Measurements from ENCODE around the gene ARL13B. TPM values are rescaled to one million over a fixed set of nuclear protein-coding genes. Genes with fewer than 3 reads are reported as not detected.

The ARL13B gene
- total and polyA plus RNA-seq, 2 of the 13 experiments (the other 11 are each of a cell fraction or from before 2014, with no cell fraction given), result 2.2 to 9.6 TPM

DNA sequence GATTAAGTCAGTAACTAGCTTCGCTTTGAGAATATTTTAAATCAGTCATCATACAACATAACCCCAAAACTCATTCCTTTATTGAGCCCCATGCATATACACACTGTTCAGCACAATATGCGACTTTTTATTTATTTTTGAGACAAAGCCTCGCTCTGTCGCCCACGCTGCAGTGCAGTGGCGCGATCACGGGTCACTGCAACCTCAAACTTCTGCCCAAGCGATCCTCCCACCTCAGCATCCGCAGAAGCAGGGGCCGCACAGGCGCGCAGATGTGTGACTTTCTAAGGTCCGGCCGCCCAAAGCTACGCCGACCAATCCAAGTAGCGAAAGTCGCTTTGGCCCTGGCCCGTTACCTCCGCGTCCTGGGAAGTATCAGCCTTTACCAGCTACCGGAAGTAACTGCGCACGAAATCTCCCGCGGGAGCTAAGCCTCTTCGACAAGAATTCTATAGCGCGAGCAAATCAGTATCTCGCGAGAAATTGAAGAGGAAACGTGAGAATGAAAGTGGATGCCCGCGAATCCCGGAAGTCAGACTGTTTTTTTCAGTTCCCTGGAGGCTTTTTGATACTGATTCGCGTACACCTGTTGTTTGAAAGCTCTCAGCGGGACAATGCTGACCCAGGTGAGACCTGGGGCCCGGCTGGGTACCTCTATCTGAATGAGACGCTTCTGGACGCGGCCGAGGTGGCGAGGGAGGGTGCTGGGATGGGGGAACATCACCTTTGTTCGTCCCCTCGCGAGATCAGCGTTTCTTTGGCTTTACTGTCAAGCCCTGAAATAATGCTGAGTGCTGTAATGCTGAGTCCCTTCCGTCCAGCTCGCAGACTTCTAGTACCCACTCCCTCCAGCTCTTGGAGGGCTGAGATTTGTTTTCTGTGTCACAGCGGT is 82.8 kb downstream of the ARL13B start, which contains the start of the genes DHFR2 and NSUN3 (continued):
- TF ChIP-seq SMAD9 (CRISPR knock-in tag; IDR thresholded peaks at IDR 0.05) (no peak), STAG1 (CRISPR knock-in tag; IDR thresholded peaks at IDR 0.05) (no peak), ATF6 (CRISPR knock-in tag; conservative IDR thresholded peaks at IDR 0.05) (no peak), SATB2 (CRISPR knock-in tag; IDR thresholded peaks at IDR 0.05) (no peak), SOX13 (IDR thresholded peaks at IDR 0.05) (no peak), SOX13 (CRISPR knock-in tag; conservative IDR thresholded peaks at IDR 0.05 in 1 of 2, IDR thresholded peaks at IDR 0.05 in 1 of 2) (peak in 1 of 2 experiments; percentile 26; a peak in 1 of 4 replicates), ERF (CRISPR knock-in tag; IDR thresholded peaks at IDR 0.05) (no peak), HOXA3 (CRISPR knock-in tag; IDR thresholded peaks at IDR 0.05) (peak; percentile 78), ZNF556 (CRISPR knock-in tag; IDR thresholded peaks at IDR 0.05; ENCODE audit: borderline replicate concordance) (no peak), ZBTB44 (CRISPR knock-in tag; IDR thresholded peaks at IDR 0.05) (no peak), TAF1 (CRISPR knock-in tag; IDR thresholded peaks at IDR 0.05) (peak; percentile 79), CREB1 (IDR thresholded peaks at IDR 0.05) (0 out of 2 replicates have a peak, but pooled peaks have one; percentile 30), CREB1 (CRISPR knock-in tag; IDR thresholded peaks at IDR 0.05) (peak; percentile 85), REPIN1 (CRISPR knock-in tag; IDR thresholded peaks at IDR 0.05; ENCODE audit: borderline replicate concordance, low read depth) (peak; percentile 35; the same call in 1 of the 2 replicates), CENPT (CRISPR knock-in tag; IDR thresholded peaks at IDR 0.05; ENCODE audit: low read depth) (no peak), HMGA1 (CRISPR knock-in tag; conservative IDR thresholded peaks at IDR 0.05) (no peak), RNF2 (conservative IDR thresholded peaks at IDR 0.05; ENCODE audit: low read depth) (no peak), ZNF724P (CRISPR knock-in tag; IDR thresholded peaks at IDR 0.05; ENCODE audit: borderline replicate concordance) (no peak), ARNTL (CRISPR knock-in tag; IDR thresholded peaks at IDR 0.05) (peak; percentile 52; the same call in 1 of the 2 replicates), NR1H2 (CRISPR knock-in tag; IDR thresholded peaks at IDR 0.05; ENCODE audit: borderline replicate concordance, low read depth) (no peak), RBFOX2 (IDR thresholded peaks at IDR 0.05; ENCODE audit: low read depth, low read length) (peak; percentile 72), NFRKB (IDR thresholded peaks at IDR 0.05) (no peak)
- TF ChIP-seq, protein P1, sequence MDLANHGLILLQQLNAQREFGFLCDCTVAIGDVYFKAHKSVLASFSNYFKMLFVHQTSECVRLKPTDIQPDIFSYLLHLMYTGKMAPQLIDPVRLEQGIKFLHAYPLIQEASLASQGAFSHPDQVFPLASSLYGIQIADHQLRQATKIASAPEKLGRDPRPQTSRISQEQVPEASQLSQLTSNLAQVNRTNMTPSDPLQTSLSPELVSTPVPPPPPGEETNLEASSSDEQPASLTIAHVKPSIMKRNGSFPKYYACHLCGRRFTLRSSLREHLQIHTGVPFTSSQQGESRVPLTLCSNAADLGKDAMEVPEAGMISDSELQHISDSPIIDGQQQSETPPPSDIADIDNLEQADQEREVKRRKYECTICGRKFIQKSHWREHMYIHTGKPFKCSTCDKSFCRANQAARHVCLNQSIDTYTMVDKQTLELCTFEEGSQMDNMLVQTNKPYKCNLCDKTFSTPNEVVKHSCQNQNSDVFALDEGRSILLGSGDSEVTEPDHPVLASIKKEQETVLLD (CRISPR knock-in tag; IDR thresholded peaks at IDR 0.05; ENCODE audit: low read depth), result no peak
- TF ChIP-seq, protein P2, sequence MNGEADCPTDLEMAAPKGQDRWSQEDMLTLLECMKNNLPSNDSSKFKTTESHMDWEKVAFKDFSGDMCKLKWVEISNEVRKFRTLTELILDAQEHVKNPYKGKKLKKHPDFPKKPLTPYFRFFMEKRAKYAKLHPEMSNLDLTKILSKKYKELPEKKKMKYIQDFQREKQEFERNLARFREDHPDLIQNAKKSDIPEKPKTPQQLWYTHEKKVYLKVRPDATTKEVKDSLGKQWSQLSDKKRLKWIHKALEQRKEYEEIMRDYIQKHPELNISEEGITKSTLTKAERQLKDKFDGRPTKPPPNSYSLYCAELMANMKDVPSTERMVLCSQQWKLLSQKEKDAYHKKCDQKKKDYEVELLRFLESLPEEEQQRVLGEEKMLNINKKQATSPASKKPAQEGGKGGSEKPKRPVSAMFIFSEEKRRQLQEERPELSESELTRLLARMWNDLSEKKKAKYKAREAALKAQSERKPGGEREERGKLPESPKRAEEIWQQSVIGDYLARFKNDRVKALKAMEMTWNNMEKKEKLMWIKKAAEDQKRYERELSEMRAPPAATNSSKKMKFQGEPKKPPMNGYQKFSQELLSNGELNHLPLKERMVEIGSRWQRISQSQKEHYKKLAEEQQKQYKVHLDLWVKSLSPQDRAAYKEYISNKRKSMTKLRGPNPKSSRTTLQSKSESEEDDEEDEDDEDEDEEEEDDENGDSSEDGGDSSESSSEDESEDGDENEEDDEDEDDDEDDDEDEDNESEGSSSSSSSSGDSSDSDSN (CRISPR knock-in tag; IDR thresholded peaks at IDR 0.05), result peak; percentile 62
